SK-N-DZ (cell line): Measurements from ENCODE around the gene HAUS5.
"Not testable (repeated sequence)": the region's sequence is repeated elsewhere in the genome, so short reads cannot be mapped to it uniquely, and the experiment has no call there.

Experiments used
- DNase-seq: peaks from one replicate; pipeline ENCODE4 v3.0.0-alpha.2; 2015; ENCODE audit warnings: low spot score

The HAUS5 gene

DNA sequence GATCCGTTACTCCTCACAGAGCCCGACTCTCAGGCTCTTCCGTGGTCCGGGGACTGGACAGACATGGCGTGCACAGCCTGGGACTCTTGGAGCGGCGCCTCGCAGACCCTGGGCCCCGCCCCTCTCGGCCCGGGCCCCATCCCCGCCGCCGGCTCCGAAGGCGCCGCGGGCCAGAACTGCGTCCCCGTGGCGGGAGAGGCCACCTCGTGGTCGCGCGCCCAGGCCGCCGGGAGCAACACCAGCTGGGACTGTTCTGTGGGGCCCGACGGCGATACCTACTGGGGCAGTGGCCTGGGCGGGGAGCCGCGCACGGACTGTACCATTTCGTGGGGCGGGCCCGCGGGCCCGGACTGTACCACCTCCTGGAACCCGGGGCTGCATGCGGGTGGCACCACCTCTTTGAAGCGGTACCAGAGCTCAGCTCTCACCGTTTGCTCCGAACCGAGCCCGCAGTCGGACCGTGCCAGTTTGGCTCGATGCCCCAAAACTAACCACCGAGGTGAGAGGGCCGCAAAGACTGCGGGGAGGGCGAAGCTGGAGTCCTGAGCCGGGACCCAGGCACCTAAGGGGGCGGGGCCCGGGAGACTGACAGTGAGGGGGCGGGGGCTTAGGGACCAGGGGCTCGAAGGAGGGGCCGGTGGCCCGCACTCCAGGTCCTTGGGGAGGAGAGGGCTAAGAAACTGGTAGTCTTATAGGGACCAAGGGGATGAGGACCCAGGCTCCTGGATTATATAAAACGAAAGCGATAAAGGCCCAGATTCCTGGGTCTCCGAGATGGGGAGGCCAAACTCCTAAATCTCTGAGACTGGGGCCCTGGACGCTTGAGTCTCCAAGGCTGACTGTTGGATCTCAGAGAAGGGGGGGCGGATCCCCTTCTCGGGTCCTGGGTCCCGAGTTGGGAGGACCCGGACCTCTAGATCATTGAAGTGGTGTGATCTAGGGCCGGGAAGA is 31.0 kb downstream of the HAUS5 start:
- DNase-seq = peak; percentile 81

DNA sequence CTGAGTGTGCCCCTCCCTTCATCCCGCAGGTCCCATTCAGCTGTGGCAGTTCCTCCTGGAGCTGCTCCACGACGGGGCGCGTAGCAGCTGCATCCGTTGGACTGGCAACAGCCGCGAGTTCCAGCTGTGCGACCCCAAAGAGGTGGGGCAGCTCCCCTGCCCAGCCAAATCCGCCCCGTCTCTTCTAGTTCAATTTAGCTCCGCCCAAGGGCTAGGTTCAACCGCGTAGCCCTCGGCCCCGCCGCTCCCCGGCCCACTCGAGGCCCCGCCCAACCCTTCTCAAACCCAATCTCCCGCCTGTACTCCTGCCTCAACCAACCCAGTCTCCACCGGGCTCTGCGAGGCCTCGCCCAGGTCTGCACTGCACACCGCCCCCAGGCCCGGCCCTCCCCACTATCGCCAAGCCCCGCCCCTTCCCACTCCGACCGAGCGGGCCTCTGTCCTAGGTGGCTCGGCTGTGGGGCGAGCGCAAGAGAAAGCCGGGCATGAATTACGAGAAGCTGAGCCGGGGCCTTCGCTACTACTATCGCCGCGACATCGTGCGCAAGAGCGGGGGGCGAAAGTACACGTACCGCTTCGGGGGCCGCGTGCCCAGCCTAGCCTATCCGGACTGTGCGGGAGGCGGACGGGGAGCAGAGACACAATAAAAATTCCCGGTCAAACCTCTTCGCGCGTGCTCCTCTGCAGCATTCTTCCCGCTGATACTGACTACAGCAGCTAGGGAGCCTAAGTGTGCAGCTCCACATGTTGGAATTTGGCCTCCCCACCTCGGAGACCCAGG is 31.9 kb downstream of the HAUS5 start:
- DNase-seq = peak; percentile 92

DNA sequence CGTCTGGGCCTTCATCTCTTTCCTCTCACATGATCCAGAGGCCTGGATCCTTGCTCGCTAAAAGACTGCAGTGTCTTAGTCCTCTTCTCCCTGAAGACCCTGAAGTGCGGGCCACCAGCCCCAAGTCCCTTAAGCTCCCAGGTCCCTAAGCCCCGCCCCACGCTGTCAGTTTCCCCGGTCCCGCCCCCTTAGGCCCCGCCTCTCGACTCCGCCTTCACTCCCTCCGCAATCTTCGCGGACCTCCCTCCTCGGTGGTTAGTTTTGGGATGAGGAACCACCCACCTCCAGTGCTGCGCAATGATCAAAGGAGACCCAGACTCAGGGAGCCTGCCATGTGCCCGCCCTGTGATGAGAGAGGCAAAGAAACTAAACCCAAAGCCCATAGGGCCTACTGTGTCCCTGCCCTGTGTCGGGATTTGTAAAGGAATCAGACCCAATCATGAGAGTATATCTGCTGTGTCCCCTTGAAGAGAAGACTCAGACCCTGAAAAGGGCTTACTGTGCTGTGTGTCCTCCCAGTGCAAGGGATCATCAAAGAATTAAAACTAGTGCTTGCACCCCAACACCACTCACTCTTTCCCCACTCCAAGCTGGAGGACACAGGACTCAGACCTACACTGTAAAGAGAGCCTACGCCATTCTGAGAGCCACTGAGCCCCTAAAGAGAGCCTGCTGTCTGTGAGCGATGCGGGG is 32.6 kb downstream of the HAUS5 start:
- peak; percentile 68 for DNase-seq

DNA sequence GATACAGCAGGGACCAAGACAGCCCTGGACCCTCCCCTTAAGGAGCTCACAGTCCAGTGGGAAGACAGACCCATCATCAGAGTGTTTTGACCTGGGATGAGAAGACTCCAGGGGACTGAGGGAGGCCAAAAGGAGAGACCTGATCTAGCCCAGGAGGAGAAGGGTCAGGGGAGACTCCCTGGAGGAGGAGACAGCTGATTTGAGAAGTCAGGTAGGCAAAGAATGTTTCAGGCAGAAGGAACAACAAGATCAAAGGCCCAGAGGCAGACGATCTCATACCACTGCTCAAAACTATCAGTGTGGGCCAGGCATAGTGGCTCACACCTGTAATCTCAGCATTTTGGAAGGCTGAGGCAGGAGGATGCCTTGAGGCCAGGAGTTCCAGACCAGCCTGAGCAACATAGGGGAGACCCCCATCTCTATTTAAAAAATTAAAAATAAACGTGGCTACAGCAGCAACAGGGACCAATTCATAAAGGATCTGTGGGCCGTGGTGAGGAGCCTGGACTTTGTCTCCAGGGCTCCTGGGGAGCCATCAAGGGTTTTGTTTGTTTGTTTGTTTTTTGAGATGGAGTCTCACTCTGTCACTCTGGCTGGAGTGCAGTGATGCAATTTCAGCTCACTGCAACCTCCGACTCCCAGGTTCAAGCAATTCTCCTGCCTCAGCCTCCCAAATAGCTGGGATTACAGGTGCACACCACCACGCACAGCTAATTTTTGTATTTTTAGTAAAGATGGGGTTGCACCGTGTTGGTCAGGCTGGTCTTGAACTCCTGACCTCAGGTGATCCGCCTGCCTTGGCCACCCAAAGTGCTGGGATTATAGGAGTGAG is 33.4 kb downstream of the HAUS5 start:
- DNase-seq = no peak

DNA sequence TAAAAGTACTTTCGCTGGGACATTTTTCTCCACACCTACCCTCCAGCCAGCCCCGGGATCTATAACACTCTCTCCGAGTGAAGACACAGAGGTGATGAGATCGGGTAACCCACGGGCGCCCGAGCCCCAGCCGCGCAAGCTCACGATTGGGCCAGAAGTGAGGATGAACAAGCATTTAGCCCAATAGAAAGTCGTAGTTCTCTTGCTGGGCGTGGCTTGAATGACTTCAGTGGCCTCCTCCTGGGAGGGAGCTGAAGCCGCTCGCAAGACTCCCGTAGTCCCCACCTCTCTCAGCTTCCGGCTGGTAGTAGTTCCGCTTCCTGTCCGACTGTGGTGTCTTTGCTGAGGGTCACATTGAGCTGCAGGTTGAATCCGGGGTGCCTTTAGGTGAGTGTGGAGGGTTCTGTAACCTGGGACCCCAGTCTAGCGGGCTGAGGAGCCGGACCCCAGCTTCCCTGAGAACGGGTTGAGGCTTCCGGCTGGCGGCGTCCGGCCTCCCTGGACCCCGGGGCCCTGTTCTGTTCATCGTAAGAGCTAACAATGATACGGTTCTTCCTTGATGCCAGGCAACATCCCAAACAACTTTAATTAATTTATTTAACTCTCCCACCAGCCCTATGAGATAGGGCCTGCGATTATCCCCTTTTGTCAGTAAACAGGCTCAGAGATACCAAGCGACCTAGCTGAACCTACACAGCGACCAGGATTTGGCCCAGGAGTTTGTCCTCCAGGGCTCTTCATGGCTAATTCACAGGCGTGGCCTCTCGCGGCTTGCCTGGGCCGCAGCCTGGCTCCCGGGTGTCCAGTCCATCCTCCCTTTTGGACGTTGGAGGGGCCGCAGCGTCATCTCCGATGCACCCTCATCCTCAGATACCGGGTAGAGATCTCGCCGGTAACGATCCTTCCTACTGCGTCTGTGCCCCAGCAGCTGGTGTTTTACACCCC is 35.8 kb downstream of the HAUS5 start, which contains the start of gene COX6B1:
TSS of gene COX6B1 (plus strand) at position 307 of the 945 bp plus-strand sequence. CDS start 2,921 bp downstream, outside the sequence.
- DNase-seq = peak; percentile 98

DNA sequence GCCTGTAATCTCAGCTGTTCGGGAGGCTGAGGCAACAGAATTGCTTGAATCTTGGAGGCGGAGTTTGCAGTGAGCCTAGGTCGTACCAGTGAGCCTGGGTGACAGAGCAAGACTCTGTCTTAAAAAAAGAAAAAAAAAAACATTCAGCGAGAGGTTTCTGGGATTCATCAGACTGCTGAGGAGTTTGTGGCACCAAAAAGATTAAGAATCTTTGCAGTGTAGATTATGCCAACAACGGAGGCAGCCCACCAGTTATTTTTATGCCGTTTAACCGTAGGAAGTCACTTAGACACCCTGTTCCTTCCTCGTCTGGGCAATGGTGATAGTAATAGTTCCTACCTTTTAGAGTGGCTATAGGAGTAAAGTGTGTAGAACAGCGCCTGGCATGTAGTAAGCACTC is 38.0 kb downstream of the HAUS5 start:
- no peak for DNase-seq

DNA sequence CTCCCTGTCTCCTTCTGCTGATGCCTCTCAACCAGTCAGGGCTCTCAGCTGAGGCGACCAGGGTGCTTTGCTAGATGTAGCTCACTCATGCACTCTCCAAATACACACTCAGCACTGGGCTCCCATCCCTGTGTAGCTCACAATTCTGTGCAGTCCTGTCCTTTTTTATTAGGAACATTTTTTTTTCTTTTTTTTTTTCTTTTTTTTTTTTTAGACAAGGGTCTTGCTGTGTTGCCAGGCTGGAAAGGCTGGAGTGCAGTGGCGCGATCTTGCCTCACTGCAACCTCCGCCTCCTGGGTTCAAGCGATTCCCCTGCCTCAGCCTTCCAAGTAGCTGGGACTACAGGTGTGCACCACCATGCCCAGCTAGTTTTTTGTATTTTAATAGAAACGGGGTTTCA is 42.3 kb downstream of the HAUS5 start:
- DNase-seq = not testable (repeated sequence)

DNA sequence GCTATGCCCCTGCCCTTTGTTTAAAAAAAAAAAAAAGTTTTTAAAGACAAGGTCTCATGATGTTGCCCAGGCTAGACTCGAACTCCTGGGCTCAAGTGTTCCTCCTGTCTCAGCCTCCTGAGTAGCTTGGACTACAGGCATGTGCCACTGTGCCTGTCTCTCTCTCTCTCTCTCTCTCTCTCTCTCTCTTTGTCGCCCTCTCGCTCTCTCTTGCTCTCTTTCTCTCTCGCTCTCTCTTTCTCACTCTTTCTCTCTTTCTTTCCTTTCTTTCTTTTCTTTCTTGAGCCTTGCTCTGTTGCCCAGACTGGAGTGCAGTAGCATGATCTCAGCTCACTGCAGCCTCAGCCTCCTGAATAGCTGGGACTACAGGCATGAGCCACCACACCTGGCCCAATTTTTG is 43.1 kb downstream of the HAUS5 start:
- DNase-seq = no peak

DNA sequence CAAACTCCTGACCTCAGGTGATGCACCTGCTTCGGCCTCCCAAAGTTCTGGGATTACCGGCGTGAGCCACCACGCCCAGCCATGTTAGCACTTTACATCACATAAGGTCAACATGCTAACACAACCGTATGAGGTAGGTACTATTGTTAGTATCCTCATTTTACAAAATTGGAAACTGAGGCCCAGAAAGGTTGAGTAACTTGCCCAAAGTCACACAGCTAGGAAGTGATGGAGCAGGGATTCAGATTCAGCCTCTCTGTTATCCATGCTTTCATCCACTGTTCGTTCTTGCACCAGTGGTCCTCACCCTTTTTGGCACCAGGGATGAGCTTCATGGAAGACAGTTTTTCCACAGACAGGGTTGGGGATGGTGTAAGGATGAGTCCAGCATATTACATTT is 44.2 kb downstream of the HAUS5 start:
- DNase-seq = no peak

DNA sequence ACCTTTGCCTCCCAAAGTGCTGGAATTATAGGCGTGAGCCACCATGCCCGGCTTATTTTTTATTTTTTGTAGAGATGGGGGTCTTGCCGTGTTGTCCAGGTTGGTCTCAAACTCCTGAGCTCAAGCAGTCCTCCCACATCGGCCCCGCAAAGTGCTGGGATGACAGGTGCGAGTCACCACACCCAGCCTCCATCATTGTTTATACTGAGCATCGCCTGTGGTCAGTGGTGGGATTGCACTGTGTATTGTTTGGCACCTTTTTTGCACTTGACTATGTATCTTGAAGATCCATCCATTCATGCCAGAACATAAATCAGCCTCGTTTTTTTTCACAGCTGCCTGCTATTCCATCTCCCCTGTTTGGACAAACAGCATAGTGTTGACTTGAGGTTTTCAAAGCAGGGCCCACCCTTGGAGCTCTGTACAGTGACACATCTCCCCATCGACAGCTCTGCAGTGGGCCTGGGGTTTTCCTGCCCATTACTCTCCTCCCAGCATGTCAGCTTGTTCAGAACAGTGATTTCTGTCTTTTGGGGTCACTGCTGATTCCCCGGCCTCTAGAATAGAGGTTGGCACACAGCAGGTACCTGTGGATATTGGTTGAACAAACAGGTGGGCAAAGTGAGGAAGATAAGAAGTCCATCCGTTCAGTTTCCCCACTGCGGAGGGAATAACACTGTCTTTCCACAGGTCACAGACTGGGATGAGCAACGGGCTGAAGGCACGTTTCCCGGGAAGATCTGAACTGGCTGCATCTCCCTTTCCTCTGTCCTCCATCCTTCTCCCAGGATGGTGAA is 45.6 kb downstream of the HAUS5 start:
- DNase-seq = no peak

DNA sequence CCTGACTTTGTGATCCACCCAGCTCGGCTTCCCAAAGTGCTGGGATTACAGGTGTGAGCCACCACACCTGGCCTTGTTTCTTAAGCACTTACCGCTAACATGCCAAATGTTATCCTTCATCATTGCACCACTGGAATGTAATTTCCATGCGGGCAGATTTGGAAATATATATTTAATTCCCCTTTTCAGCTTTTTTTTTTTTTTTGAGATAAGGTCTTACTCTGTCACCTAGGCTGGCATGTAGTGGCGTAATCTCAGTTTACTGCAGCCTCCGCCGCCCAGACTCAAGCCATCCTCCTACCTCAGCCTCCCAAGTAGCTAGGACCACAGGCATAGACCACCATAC is 49.4 kb downstream of the HAUS5 start:
- DNase-seq = no peak

DNA sequence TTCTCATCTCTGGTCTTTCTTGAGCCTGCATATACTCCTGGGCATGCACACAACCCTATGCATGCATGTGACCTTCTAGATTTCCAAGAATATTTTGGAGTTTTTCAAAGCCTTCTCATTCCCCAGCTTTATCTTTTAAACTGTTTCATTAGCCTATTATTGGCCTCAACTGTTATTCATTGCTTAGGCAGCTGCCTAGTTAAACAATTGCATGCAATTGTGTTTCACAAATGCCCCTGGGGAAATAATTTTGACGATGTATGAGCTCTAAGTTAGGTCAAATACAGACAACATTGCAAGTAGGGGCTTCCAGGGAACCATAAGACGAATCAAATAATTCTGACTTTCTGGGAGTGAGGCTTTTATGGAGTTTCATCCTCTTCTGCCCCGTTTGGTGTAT is 51.4 kb downstream of the HAUS5 start:
- no peak for DNase-seq

DNA sequence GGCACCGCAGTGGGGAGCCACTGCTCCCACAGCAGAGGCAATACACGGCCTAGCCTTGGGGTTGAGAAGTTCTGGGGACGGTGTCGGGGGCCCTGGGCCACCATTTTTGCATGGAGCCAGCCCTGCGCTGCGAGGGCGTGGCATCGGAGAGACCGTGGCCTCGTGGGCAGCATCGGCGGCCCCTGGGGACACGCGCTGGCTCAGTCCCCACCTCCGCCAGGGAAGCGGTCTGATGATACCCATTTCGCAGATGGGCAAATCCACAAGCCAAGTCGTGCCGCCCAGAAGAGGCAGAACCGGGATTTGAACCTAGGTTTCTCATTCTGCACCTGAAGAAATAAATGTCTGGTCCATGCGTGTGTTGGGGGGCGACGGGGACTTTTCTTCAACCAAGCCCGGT is 52.6 kb downstream of the HAUS5 start:
- no peak for DNase-seq

DNA sequence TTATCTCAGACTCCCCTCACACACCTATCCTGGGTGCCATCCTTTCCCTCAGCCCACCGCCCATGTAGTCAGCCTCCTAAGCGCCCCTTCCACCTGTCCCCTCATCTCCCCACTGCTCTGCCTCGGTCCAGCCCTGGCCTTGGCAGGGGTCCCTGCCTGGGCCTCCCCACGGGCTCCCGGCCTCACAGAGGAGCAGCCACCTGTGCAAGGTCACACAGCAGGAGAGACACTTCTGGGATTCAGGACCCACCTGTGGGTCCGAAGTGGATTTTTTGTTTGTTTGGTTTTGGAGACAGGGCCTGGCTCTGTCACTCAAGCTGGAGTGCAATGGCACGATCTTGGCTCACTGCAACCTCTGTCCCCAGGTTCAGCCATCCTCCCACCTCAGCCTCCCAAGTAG is 53.1 kb downstream of the HAUS5 start:
- no peak for DNase-seq

DNA sequence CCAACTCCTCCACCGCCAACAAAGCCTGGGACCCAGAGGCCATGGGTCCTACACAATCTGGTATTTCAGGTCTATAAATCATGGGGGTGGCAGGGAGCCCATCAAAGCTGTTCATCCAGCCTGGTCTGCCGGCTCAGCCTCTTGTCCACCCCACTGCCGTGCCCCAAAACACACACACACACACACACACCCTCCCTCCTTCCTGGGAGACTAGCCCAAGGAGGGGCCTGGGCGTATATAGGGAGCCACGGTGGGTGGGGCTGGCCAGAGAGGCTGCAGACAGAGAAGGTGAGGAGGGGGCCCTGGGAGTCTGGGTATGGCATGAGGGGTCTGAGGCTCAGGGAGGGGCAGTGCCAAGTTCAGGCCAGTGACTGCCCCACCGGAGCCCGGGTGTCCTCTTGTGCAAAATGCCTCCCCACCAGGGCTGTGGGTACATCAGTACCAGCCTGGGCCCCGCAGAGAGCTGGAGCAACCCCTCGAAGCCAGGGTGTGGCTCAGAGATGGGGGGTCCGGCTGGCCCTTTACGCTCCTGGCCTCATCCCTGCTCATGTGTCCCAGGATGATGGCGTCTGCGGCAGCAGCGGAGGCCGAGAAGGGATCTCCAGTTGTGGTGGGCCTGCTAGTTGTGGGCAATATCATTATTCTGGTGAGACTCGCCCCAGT is 53.8 kb downstream of the HAUS5 start, which contains the start of gene UPK1A:
TSS of gene UPK1A (plus strand) at position 267 of the 663 bp plus-strand sequence. CDS start at position 563, 296 bp downstream.
- DNase-seq = no peak

DNA sequence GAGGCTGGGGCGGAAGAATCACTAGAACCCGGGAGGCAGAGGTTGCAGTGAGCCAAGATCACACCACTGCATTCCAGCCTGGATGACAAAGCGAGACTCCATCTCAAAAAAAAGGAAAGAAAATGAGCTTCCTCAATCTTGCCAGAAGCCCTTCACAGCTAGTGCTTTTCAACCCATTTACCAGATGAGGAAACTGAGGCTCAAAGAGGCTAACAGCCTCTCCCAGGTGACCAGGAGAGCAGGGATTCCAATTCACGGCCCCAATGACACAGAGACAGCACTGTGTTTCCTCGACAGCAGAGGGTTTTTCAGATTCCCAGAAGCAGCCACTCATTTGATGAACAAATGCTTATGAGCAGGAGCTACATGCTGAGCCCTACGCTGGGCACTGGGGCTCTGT is 57.0 kb downstream of the HAUS5 start:
- DNase-seq = no peak

DNA sequence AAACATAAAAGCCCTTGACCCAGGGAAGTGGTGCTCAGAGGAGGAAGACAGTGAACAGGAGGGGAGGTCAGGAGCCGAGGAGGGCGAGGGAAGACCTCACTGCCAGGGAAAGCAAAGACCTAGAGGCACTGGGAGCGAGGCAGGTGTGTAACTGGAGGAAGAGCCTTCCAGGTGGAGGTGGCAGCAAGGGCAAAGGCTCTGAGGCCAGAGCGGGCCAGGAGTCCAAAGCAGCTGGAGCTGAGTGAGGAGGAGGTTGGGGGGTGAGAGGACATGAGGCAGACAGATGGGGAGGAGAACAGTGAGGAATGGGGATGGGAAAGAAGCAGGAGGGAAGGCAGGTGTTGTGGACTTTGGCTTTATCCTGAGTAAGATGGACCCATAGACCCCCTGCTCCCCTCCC is 57.4 kb downstream of the HAUS5 start:
- no peak for DNase-seq

DNA sequence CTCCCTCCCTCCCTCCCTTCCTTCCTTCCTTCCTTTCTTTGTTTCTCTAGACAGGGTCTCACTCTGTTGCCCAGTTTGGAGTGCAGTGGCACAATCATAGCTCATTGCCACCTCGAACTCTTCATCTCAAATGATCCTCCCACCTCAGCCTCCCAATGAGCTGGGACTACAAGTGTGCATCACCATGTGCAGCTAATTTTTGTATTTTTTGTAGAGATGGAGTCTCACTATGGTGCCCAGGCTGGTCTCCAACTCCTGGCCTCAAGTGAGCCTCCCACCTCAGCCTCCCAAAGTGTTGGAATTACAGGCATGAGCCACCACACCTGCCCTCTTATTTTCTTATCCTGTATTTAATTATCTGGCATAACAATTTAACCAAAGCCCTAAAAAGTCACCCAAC is 58.2 kb downstream of the HAUS5 start:
- DNase-seq = no peak

DNA sequence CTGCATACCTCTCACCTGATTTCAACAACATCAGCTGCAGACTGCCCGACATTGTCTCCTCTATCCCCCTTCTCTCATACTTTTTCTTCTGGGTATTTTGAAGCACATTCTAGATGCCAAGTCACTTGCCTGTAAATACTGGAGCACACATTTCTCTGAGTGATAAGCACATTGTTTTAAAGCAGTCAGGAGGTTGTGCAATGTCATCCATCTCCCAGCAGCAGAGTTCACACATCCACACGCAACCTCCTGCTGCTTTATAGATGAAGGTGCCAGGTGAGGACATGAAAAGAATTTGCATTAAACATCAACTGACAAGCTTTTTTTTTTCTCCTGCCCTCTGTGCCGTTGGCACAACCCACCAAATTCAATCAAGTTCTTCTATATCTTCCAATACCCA is 59.3 kb downstream of the HAUS5 start:
- DNase-seq = no peak
